ENCODE results near the gene PPP4R3A.

GRCh38 chr14:91414475-91414833, 95.7 kb downstream of the PPP4R3A start:
- no peak for TF ChIP-seq POLR2A (IDR thresholded peaks at IDR 0.05)
- TF ChIP-seq, protein P1, sequence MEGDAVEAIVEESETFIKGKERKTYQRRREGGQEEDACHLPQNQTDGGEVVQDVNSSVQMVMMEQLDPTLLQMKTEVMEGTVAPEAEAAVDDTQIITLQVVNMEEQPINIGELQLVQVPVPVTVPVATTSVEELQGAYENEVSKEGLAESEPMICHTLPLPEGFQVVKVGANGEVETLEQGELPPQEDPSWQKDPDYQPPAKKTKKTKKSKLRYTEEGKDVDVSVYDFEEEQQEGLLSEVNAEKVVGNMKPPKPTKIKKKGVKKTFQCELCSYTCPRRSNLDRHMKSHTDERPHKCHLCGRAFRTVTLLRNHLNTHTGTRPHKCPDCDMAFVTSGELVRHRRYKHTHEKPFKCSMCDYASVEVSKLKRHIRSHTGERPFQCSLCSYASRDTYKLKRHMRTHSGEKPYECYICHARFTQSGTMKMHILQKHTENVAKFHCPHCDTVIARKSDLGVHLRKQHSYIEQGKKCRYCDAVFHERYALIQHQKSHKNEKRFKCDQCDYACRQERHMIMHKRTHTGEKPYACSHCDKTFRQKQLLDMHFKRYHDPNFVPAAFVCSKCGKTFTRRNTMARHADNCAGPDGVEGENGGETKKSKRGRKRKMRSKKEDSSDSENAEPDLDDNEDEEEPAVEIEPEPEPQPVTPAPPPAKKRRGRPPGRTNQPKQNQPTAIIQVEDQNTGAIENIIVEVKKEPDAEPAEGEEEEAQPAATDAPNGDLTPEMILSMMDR (IDR thresholded peaks at IDR 0.05): no peak

All from esophagus squamous epithelium (tissue), 4 donors.